ENCODE results near the gene CARD11. TPM values are rescaled to one million over a fixed set of nuclear protein-coding genes. Genes with fewer than 3 reads are reported as not detected.

CARD11 gene
- total RNA-seq, 6 experiments from 2014 or later = 0.37 to 0.90 (median 0.50) TPM

- Histone ChIP-seq H3K36me3 (no peaks in the 10 kb centered on the region), H3K4me1 (peaks cover 0 to 7% (median 0%) of the 10 kb centered on the region in 4 donors), H3K27me3 (no peaks in the 10 kb centered on the region), H3K9me3 (no peaks in the 10 kb centered on the region), H3K27ac (no peak overlapping the region), H3K4me3 (no peak overlapping the region)
- WGBS (ENCODE audit: insufficient coverage, low coverage, low lambda C conversion rate, missing lambda C conversion rate) = 15% methylated on average over 4 of the region's 19 CpGs
- intact Hi-C loops (cut with DNase I) = no loop called here
- ATAC-seq (peak; percentile 49 to 95 (median 72)), DNase-seq (peak; percentile 25 to 70 (median 59))
- TF ChIP-seq CTCF (IDR thresholded peaks at IDR 0.05) (no peak), POLR2A (IDR thresholded peaks at IDR 0.05) (no peak)
These were observed 105.8 kb downstream of the CARD11 start for GRCh38 chr7:2937701-2938513.

GRCh38 chr7:2936891-2937580, 106.6 kb downstream of the CARD11 start:
- no peaks in the 10 kb centered on the region for H3K27me3 ChIP-seq
- no peak for ATAC-seq
- 82% methylated on average over 12 of the region's 29 CpGs for WGBS (ENCODE audit: insufficient coverage, low coverage, low lambda C conversion rate, missing lambda C conversion rate)

GRCh38 chr7:2936301-2936700, 107.4 kb downstream of the CARD11 start:
- Histone ChIP-seq H3K27ac (no peak overlapping the region), H3K4me3 (no peak overlapping the region), H3K36me3 (no peaks in the 10 kb centered on the region), H3K9me3 (no peaks in the 10 kb centered on the region), H3K4me1 (peaks cover 0 to 7% (median 0%) of the 10 kb centered on the region in 4 donors), H3K27me3 (no peaks in the 10 kb centered on the region)
- no peak for TF ChIP-seq CTCF (IDR thresholded peaks at IDR 0.05)
- TF ChIP-seq POLR2A (IDR thresholded peaks at IDR 0.05) = no peak
- no peak for ATAC-seq
- WGBS (ENCODE audit: insufficient coverage, low coverage, low lambda C conversion rate, missing lambda C conversion rate) = 86% methylated on average over 8 of the region's 8 CpGs
- peak in 1 of 3 donors; percentile 0 for DNase-seq
- intact Hi-C loops (cut with DNase I) = no loop called here

More at GRCh38 chr7:2936891-2937580, 106.6 kb downstream of the CARD11 start:
- H3K36me3 ChIP-seq = no peaks in the 10 kb centered on the region
- peaks cover 0 to 7% (median 0%) of the 10 kb centered on the region in 4 donors for H3K4me1 ChIP-seq
- TF ChIP-seq POLR2A (IDR thresholded peaks at IDR 0.05) (no peak), CTCF (IDR thresholded peaks at IDR 0.05) (no peak)
- H3K27ac ChIP-seq = no peak overlapping the region
- no peak overlapping the region for H3K4me3 ChIP-seq
- DNase-seq = peak in 2 of 3 donors; percentile 12 to 45
- intact Hi-C loops (cut with DNase I) = no loop called here
- no peaks in the 10 kb centered on the region for H3K9me3 ChIP-seq

GRCh38 chr7:2934984-2935740, 108.5 kb downstream of the CARD11 start:
- peaks cover 0 to 7% (median 0%) of the 10 kb centered on the region in 4 donors for H3K4me1 ChIP-seq
- H3K27me3 ChIP-seq = no peaks in the 10 kb centered on the region
- DNase-seq (peak in 2 of 3 donors; percentile 6 to 46), ATAC-seq (no peak)
- WGBS (ENCODE audit: insufficient coverage, low coverage, low lambda C conversion rate, missing lambda C conversion rate) = 84% methylated on average over 6 of the region's 20 CpGs
- H3K9me3 ChIP-seq = no peaks in the 10 kb centered on the region
- no peak overlapping the region for H3K4me3 ChIP-seq
- intact Hi-C loops (cut with DNase I) = no loop called here
- TF ChIP-seq POLR2A (IDR thresholded peaks at IDR 0.05) (no peak), CTCF (IDR thresholded peaks at IDR 0.05) (no peak)
- H3K36me3 ChIP-seq = no peaks in the 10 kb centered on the region
- H3K27ac ChIP-seq = no peak overlapping the region

All from right lobe of liver (tissue), 6 donors.